Hindlimb muscle (tissue), 1 donor: ENCODE data around the gene LGALS8. TPM values are rescaled to one million over a fixed set of nuclear protein-coding genes. Genes with fewer than 3 reads are reported as not detected.
A peak's percentile ranks its signal among the peaks of the same experiment; 100 is the strongest.
"Not testable (repeated sequence)": the region's sequence is repeated elsewhere in the genome, so short reads cannot be mapped to it uniquely, and the experiment has no call there.

ENCODE experiments used
- DNase-seq: peaks from one replicate; pipeline ENCODE4 v3.0.0-alpha.2; 2013
- polyA plus RNA-seq: library from polyadenylated mRNA; unstranded; fragments of 120-200 nt; gene quantifications from one replicate; pipeline ENCODE4 v1.2.1, GENCODE V29; 2013; ENCODE audit not compliant: insufficient read length

LGALS8 gene
- 28.0 TPM for polyA plus RNA-seq

DNA sequence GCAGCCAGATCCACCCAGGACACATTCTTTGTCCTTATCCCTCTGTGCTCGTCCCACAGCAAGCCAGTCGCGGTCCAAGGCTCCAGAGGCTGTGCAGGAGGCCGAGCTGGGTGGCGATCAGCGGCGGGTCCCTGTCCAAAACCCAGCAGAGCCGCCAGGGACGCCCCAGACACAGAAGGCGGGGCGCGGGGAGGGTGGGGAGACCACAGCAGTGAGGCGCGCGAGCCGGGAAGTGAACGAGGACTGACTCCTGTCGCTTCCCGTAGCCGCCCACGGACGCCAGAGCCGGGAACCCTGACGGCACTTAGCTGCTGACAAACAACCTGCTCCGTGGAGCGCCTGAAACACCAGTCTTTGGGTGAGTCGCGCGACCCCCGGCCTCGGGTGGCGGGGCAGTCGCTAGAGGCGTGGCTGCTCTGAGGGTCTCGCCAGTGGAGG, at the start of gene LGALS8:
Gene LGALS8 (plus strand): TSS at position 279 of the 438 bp plus-strand sequence. CDS start 2,089 bp downstream, outside the sequence.
- peak; percentile 88 for DNase-seq

GRCh38 chr1:236476019-236476418, 47.8 kb upstream of the LGALS8 start:
- DNase-seq = no peak

DNA sequence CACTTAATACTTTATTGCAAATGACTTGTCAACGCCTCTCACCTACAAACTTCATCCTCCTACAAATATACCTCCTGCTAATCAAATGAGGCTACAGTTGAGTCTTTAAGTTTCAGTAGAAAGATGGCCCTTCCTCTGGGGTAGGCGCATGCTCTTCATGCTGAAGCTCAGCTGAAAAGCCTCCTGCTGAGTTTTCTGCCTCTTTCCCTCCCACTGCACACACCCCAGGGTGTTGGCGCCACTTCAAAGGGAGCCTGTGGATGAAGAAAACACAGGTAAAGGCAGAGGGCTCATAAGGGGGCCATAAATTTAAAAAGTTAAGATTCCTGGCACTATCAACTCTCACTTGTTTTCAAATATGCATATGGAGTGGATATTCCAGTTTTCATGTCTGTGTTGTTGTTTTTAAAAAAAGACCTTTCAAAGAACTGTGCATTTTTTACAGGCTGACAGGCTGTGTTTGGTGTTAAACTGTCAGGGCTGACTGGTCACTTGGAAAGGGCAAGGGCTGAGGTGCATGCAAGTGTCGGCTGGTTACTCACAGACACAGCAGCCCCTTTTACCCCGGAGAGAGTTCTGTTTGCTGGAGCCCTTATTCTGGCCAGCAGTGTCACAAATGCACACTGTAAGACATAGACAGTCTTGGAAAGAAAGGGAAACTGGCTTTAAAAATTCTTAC, 42.9 kb upstream of the LGALS8 start:
- no peak for DNase-seq

DNA sequence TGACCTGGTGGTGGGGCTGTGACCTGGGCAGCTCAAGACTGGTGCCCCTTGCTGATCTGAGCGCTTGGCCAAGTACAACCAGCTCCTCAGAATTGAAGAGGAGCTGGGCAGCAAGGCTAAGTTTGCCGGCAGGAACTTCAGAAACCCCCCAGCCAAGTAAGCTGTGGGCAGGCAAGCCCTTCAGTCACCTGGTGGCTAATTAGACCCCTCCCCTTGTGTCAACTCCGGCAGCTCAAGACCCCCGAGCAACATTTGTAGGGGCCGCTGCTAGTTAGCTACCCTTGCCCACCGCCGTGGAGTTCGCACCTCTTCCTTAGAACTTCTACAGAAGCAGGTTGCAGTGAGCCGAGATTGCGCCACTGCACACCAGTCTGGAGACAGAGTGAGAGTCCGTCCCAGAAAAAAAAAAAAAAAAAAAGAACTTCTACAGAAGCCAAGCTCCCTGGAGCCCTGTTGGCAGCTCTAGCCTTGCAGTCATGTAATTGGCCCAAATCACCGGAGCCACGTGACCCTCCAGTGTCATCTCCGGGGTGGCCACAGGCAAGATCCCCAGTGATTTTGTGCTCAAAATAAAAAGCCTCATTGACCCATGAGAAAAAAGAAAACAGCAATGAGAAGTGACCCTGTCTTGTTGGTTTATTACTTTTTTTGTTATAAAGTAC, 39.3 kb upstream of the LGALS8 start:
- DNase-seq = no peak

DNA sequence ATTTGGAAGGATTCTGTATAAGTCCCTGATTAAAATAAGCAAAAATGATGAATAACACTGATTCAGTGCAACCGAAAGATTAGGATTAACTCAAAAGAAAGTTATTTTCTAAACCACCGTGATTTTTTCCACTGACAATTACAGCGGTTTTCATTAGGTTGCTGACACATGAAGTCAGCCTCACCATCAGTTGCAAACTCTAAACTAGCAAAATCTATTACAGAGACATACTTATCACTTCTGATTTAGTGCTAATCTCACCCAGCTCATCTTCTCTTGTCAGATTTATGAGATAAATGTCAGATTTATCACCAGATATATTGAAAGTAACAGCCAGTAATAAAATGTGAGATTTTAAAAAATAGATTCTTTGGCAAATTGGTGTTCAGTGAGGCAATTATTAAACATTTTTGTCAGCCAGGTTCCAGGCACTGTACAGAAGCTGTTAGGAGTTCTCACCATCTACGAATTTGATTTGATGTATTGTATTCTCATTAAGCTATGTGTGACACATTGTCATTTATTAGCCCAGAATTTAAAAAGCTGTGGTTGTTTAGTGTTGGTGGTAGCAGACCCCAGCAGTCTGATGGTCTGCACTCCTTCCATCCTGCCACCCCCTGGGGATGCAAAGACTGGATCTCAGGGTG, 37.3 kb upstream of the LGALS8 start:
- no peak for DNase-seq

- not testable (repeated sequence) for DNase-seq
Measured at GRCh38 chr1:236489161-236489560, 34.6 kb upstream of the LGALS8 start.

DNA sequence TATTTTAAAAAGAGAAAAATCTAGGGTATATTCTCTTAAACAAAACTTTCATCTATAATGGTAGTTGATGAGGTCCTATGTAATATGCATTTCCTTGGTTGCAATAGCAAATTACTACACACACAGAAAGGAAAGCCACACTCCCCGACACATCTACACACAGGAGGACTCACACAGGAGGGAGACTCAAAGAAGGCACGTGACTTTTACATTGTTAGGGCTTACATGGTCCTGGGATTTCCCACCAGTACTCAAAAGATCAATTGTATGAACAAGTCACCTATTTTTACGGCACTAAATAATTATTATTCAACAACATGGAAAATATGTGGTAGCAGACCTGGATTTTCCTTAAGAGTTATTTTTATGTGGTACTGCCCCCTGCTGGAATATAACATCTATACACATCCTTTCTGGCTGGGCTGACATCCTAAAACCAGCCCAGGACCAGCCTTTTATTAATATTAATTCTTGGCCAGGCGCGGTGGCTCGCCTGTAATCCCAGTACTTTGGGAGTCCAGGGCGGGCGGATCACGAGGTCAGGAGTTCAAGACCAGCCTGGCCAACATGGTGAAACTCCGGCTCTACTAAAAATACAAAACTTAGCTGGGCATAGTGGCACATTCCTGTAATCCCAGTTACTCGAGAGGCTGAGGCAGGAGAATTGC, 33.9 kb upstream of the LGALS8 start:
- peak; percentile 32 for DNase-seq

DNA sequence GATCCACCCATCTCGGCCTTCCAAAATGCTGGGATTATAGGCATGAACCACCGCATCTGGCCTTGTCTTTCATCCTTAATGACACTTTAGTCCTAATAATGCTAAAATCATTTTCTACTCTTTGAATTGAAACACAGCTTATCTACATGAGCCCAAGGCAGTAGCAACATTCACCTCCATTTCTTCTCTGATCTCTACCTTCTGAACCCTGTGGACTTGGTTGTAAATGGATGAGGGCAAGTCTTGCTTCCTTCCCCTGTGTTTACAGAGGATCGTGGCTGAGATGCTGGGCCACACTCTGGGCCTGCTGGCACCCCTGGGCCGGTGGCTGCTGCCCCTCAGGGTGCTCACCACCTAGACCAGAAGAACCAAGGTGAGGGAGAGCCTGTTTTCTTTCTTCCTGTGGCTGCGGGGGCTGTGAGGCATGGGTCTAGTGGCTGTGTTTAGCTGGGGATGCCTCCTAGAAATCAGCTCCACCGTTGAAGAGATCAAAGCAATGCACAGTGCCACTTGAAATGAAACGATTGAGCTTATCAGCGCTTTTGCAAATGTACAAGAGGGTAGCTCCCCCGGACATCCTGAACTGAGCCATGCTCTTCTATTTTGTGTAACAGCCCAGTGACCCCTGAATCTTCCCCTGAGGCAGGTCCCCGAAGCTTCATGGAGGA, 32.2 kb upstream of the LGALS8 start:
- no peak for DNase-seq

- DNase-seq = no peak
Measured at GRCh38 chr1:236492378-236492777, 31.4 kb upstream of the LGALS8 start.

- DNase-seq = no peak
Measured at GRCh38 chr1:236494082-236494481, 29.7 kb upstream of the LGALS8 start.

GRCh38 chr1:236494586-236495466, 29.0 kb upstream of the LGALS8 start:
- DNase-seq = no peak

- DNase-seq = no peak
Measured at GRCh38 chr1:236495467-236496112, 28.2 kb upstream of the LGALS8 start.

DNA sequence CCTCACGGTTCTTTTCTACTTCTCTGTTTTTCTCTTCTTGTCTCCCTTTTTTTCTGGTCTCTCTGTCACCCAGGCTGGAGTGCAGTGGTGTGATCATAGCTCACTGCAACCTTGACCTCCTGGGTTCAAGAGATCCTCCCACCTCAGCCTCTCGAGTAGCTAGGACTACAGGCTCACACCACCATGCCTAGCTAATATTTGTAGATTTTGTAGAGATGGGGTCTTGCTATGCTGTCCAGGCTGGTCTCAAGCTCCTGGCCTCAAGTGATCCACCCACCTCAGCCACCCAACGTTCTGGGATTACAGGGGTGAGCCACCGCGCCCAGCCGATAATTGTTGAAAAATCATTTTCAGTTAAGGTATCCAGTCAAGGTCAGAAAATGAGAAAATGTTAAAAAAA, 25.9 kb upstream of the LGALS8 start:
- no peak for DNase-seq

- DNase-seq = no peak
Measured at GRCh38 chr1:236501093-236501492, 22.7 kb upstream of the LGALS8 start.

DNA sequence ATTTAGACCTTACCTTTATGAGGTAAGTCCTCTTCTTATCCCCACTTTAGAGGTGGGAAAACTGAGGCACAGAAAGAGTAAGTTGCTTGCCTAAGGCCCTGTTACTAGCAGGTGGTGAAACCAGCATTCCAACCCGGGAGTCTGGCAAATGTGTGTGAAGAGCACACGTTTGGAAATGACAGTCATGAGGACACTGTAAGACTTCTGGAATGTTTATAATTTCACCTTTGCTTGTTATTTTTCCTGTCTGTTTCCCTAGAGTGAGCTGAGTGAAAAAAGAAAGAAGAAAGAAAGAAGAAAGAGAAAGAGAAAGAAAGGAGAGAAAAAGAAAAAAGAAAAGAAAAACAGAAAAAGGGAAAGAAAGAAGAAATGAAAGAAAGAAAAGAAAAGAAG, 21.2 kb upstream of the LGALS8 start:
- DNase-seq = no peak

DNA sequence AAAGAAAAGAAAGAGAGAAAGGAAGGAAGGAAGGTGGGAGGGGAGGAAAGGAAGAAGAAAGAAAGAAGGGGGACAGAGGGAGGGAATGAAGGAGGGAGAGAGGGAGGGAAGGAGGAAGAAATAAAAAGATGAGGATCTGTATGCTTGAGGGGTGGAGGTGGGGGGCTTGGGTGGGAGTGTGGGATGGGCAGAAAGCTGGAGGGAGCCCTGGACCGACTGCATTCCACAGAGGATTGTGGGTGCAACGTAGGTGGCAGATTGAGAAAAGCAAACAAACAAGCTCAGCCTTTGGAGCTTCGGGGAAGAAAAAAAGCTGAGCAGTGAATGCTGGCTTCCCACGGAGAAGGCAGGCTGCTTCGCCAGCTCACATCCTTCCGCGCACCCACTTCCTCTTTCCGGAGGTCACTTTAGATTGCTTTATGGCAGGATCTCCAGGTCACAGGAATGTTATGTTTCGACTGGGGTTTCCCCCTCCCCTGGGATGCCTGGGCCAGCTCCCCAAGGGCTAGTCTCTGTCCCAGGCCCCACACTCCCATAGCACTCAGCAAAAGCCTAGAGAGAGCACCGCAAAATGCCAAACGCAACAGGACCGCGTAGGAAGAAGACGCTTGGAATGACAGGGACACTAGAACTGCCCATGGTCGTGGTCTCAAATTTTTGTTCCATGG, 20.7 kb upstream of the LGALS8 start:
- DNase-seq = peak; percentile 32

DNA sequence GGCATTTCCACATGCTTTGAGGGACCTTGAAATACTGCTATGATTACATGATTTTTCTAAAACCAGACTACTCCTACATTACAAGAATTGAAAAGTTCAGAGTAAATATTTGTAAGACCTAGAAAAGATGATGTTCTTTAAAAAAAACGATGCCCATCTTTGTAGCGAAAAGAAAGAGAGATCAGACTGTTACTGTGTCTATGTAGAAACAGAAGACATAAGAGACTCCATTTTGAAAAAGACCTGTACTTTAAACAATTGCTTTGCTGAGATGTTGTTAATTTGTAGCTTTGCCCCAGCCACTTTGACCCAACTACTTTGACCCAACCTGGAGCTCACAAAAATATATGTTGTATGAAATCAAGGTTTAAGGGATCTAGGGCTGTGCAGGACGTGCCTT, 19.4 kb upstream of the LGALS8 start:
- DNase-seq = not testable (repeated sequence)

- DNase-seq = no peak
Measured at GRCh38 chr1:236507022-236507700, 16.6 kb upstream of the LGALS8 start.

- DNase-seq = no peak
Measured at GRCh38 chr1:236508593-236509027, 15.2 kb upstream of the LGALS8 start.

- no peak for DNase-seq
Measured at GRCh38 chr1:236509203-236509602, 14.6 kb upstream of the LGALS8 start.
